Upper lobe of left lung (tissue), 4 donors: ENCODE measurements around the gene OR5AU1.

Experiments
- CTCF ChIP-seq, 6 experiments: fragments of 450-650 bp in 4 of 6; fragments of 200-600 bp in 2 of 6; sonication (generic) in 2 of 6; IDR thresholded peaks; one replicate each; pipeline ENCODE4 v1.5.1; 2016 to 2019; ENCODE audit warnings: antibody characterized with exemption in 6 of 6
- EP300 ChIP-seq, 4 donors: sonication (generic); formaldehyde crosslinking; IDR thresholded peaks; one replicate each; pipeline ENCODE4 v1.5.1; 2017; ENCODE audit warnings: antibody characterized with exemption in 4 of 4, control low read depth in 2 of 4
- POLR2A ChIP-seq, 4 donors: fragments of 450-650 bp; IDR thresholded peaks; one replicate each; pipeline ENCODE4 v1.5.1; 2016 to 2017; ENCODE audit warnings: antibody characterized with exemption in 4 of 4, mild to moderate bottlenecking in 2 of 4
- POLR2AphosphoS5 ChIP-seq, 2 donors: sonication (generic); formaldehyde crosslinking; IDR thresholded peaks; one replicate each; pipeline ENCODE4 v1.5.1; 2017; ENCODE audit warnings: antibody characterized with exemption in 2 of 2

GRCh38 chr14:21113369-21113768, 42.5 kb downstream of the OR5AU1 start:
- TF ChIP-seq EP300 (IDR thresholded peaks at IDR 0.05), result no peak
- TF ChIP-seq POLR2A (IDR thresholded peaks at IDR 0.05), result no peak
- TF ChIP-seq CTCF (IDR thresholded peaks at IDR 0.05), result no peak
- no peak for TF ChIP-seq POLR2AphosphoS5 (IDR thresholded peaks at IDR 0.05)
